ENCODE measurements around the gene PRIM2. TPM values are rescaled to one million over a fixed set of nuclear protein-coding genes. Genes with fewer than 3 reads are reported as not detected.
"Not testable (repeated sequence)": the region's sequence is repeated elsewhere in the genome, so short reads cannot be mapped to it uniquely, and the experiment has no call there.

The PRIM2 gene
- total and polyA plus RNA-seq, 2 experiments from 2014 or later = 45.5 to 75.2 TPM

DNA sequence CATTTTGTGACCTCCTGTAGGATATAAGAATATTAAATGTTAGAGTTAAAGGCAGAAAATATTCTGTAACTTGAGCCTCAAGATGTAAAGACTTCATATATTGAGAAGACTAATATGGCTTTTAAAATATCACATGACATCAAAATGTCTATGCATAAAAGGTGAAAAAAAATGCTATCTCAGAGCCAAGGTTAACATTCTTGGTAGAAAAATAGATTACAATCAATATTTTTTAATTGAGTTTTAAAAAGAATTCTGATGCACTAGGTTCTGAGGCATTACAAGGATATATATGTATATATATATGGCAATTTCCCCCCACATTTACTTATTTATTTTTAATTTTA, 49.2 kb upstream of the PRIM2 start:
- peaks cover 8% of the 10 kb centered on the region; the same call in 1 of the 3 replicates for H3K36me3 Mint-ChIP-seq (ENCODE audit: low read depth)
- no peak overlapping the region for H2AFZ ChIP-seq
- H3F3A ChIP-seq (replicated peaks; ENCODE audit: low read depth) = no peaks in the 10 kb centered on the region
- H3K79me2 ChIP-seq (replicated peaks; ENCODE audit: insufficient read depth) = no peaks in the 10 kb centered on the region
- H3K9me2 ChIP-seq (ENCODE audit: insufficient read depth) = no peaks in the 10 kb centered on the region
- H3K4me3 Mint-ChIP-seq = no peak overlapping the region
- no peak for TF ChIP-seq CREB1 (CRISPR knock-in tag; IDR thresholded peaks at IDR 0.05; ENCODE audit: low read depth)
- TF ChIP-seq, protein P1, sequence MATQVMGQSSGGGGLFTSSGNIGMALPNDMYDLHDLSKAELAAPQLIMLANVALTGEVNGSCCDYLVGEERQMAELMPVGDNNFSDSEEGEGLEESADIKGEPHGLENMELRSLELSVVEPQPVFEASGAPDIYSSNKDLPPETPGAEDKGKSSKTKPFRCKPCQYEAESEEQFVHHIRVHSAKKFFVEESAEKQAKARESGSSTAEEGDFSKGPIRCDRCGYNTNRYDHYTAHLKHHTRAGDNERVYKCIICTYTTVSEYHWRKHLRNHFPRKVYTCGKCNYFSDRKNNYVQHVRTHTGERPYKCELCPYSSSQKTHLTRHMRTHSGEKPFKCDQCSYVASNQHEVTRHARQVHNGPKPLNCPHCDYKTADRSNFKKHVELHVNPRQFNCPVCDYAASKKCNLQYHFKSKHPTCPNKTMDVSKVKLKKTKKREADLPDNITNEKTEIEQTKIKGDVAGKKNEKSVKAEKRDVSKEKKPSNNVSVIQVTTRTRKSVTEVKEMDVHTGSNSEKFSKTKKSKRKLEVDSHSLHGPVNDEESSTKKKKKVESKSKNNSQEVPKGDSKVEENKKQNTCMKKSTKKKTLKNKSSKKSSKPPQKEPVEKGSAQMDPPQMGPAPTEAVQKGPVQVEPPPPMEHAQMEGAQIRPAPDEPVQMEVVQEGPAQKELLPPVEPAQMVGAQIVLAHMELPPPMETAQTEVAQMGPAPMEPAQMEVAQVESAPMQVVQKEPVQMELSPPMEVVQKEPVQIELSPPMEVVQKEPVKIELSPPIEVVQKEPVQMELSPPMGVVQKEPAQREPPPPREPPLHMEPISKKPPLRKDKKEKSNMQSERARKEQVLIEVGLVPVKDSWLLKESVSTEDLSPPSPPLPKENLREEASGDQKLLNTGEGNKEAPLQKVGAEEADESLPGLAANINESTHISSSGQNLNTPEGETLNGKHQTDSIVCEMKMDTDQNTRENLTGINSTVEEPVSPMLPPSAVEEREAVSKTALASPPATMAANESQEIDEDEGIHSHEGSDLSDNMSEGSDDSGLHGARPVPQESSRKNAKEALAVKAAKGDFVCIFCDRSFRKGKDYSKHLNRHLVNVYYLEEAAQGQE (IDR thresholded peaks at IDR 0.05; ENCODE audit: unreplicated experiment) = no peak
- no peak overlapping the region for H3K4me3 ChIP-seq
- peaks cover 2% of the 10 kb centered on the region for H3K27me3 Mint-ChIP-seq (ENCODE audit: insufficient read depth, low read depth, poor library complexity)
- H3K4me1 Mint-ChIP-seq = no peaks in the 10 kb centered on the region
- DNase-seq (ENCODE audit: low spot score) = no peak
- H4K20me1 ChIP-seq (replicated peaks; ENCODE audit: insufficient read depth) = no peaks in the 10 kb centered on the region
- ATAC-seq = no peak
- H3K27ac Mint-ChIP-seq = no peak overlapping the region
- no peaks in the 10 kb centered on the region for H3K36me3 ChIP-seq (ENCODE audit: insufficient read depth)
- H3K4me2 ChIP-seq = no peak overlapping the region
- no peaks in the 10 kb centered on the region for H3K27me3 ChIP-seq (ENCODE audit: insufficient read depth)
- H3K27ac ChIP-seq (ENCODE audit: low read depth) = no peak overlapping the region
- no peaks in the 10 kb centered on the region for H3K4me1 ChIP-seq (ENCODE audit: insufficient read depth)
- peaks cover 10% of the 10 kb centered on the region for H3K9me3 Mint-ChIP-seq

DNA sequence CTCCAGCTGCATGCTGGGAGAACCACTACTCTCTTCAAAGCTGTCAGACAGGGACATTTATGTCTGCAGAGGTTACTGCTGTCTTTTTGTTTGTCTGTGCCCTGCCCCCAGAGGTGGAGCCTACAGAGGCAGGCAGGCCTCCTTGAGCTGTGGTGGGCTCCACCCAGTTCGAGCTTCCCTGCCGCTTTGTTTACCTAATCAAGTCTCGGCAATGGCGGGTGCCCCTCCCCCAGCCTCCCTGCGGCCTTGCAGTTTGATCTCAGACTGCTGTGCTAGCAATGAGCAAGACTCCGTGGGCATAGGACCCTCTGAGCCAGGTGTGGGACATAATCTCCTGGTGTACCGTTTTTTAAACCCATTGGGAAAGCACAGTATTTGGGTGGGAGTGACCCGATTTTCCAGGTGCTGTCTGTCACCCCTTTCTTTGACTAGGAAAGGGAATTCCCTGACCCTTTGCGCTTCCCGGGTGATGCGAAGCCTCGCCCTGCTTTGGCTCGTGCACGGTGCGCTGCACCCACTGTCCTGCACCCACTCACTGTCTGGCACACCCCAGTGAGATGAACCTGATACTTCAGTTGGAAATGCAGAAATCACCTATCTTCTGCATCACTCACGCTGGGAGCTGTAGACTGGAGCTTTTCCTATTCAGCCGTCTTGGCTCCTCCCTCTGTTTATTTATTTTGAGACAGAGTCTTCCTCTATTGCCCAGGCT, 43.2 kb upstream of the PRIM2 start:
- H3K4me2 ChIP-seq, H3K27ac Mint-ChIP-seq: not testable (repeated sequence)

DNA sequence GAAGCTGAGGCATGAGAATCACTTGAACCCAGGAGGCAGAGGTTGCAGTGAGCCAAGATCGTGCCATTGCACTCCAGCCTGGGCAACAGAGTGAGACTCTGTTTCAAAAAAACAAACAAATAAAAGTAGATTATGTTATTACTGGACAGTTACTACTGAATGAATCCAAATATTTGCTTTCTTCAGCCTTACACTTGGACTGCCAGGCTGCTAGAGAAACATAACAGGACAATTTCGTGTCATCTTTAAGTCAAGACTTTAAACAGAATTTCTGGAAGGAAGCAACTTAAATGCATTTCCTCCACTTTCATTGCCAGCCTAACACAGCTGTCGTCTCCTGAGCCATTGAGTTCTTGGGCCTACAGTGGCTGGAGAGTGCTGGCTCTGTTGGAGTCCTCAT, 42.0 kb upstream of the PRIM2 start:
- Histone ChIP-seq H3K27me3 (ENCODE audit: insufficient read depth) (no peaks in the 10 kb centered on the region), H3K4me1 (ENCODE audit: insufficient read depth) (no peaks in the 10 kb centered on the region), H4K20me1 (replicated peaks; ENCODE audit: insufficient read depth) (no peaks in the 10 kb centered on the region), H2AFZ (no peak overlapping the region), H3K36me3 (ENCODE audit: insufficient read depth) (no peaks in the 10 kb centered on the region), H3K27ac (ENCODE audit: low read depth) (no peak overlapping the region), H3K4me3 (no peak overlapping the region), H3K4me2 (no peak overlapping the region), H3K79me2 (replicated peaks; ENCODE audit: insufficient read depth) (no peaks in the 10 kb centered on the region), H3F3A (replicated peaks; ENCODE audit: low read depth) (no peaks in the 10 kb centered on the region), H3K9me2 (ENCODE audit: insufficient read depth) (no peaks in the 10 kb centered on the region; the same call in 1 of the 2 replicates)
- no peak for DNase-seq (ENCODE audit: low spot score)
- H3K27me3 Mint-ChIP-seq (ENCODE audit: insufficient read depth, low read depth, poor library complexity) = peaks cover 7% of the 10 kb centered on the region
- H3K9me3 Mint-ChIP-seq = peaks cover 31% of the 10 kb centered on the region
- H3K4me3 Mint-ChIP-seq = no peak overlapping the region
- H3K4me1 Mint-ChIP-seq = no peaks in the 10 kb centered on the region
- H3K27ac Mint-ChIP-seq = no peak overlapping the region
- ATAC-seq = no peak
- peaks cover 26% of the 10 kb centered on the region; the same call in 2 of the 3 replicates for H3K36me3 Mint-ChIP-seq (ENCODE audit: low read depth)
- no peak for TF ChIP-seq EZH2 (IDR thresholded peaks at IDR 0.05; ENCODE audit: low read depth, unreplicated experiment)
- TF ChIP-seq, protein P2, sequence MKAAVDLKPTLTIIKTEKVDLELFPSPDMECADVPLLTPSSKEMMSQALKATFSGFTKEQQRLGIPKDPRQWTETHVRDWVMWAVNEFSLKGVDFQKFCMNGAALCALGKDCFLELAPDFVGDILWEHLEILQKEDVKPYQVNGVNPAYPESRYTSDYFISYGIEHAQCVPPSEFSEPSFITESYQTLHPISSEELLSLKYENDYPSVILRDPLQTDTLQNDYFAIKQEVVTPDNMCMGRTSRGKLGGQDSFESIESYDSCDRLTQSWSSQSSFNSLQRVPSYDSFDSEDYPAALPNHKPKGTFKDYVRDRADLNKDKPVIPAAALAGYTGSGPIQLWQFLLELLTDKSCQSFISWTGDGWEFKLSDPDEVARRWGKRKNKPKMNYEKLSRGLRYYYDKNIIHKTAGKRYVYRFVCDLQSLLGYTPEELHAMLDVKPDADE (IDR thresholded peaks at IDR 0.05) = no peak
- TF ChIP-seq, protein P3, sequence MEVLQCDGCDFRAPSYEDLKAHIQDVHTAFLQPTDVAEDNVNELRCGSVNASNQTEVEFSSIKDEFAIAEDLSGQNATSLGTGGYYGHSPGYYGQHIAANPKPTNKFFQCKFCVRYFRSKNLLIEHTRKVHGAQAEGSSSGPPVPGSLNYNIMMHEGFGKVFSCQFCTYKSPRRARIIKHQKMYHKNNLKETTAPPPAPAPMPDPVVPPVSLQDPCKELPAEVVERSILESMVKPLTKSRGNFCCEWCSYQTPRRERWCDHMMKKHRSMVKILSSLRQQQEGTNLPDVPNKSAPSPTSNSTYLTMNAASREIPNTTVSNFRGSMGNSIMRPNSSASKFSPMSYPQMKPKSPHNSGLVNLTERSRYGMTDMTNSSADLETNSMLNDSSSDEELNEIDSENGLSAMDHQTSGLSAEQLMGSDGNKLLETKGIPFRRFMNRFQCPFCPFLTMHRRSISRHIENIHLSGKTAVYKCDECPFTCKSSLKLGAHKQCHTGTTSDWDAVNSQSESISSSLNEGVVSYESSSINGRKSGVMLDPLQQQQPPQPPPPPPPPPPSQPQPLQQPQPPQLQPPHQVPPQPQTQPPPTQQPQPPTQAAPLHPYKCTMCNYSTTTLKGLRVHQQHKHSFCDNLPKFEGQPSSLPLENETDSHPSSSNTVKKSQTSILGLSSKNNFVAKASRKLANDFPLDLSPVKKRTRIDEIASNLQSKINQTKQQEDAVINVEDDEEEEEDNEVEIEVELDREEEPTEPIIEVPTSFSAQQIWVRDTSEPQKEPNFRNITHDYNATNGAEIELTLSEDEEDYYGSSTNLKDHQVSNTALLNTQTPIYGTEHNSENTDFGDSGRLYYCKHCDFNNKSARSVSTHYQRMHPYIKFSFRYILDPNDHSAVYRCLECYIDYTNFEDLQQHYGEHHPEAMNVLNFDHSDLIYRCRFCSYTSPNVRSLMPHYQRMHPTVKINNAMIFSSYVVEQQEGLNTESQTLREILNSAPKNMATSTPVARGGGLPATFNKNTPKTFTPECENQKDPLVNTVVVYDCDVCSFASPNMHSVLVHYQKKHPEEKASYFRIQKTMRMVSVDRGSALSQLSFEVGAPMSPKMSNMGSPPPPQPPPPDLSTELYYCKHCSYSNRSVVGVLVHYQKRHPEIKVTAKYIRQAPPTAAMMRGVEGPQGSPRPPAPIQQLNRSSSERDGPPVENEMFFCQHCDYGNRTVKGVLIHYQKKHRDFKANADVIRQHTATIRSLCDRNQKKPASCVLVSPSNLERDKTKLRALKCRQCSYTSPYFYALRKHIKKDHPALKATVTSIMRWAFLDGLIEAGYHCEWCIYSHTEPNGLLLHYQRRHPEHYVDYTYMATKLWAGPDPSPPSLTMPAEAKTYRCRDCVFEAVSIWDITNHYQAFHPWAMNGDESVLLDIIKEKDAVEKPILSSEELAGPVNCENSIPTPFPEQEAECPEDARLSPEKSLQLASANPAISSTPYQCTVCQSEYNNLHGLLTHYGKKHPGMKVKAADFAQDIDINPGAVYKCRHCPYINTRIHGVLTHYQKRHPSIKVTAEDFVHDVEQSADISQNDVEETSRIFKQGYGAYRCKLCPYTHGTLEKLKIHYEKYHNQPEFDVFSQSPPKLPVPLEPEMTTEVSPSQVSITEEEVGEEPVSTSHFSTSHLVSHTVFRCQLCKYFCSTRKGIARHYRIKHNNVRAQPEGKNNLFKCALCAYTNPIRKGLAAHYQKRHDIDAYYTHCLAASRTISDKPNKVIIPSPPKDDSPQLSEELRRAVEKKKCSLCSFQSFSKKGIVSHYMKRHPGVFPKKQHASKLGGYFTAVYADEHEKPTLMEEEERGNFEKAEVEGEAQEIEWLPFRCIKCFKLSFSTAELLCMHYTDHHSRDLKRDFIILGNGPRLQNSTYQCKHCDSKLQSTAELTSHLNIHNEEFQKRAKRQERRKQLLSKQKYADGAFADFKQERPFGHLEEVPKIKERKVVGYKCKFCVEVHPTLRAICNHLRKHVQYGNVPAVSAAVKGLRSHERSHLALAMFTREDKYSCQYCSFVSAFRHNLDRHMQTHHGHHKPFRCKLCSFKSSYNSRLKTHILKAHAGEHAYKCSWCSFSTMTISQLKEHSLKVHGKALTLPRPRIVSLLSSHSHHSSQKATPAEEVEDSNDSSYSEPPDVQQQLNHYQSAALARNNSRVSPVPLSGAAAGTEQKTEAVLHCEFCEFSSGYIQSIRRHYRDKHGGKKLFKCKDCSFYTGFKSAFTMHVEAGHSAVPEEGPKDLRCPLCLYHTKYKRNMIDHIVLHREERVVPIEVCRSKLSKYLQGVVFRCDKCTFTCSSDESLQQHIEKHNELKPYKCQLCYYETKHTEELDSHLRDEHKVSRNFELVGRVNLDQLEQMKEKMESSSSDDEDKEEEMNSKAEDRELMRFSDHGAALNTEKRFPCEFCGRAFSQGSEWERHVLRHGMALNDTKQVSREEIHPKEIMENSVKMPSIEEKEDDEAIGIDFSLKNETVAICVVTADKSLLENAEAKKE (CRISPR knock-in tag; IDR thresholded peaks at IDR 0.05) = no peak

More for the DNA sequence above, 43.2 kb upstream of the PRIM2 start:
- H3K27me3 Mint-ChIP-seq (ENCODE audit: insufficient read depth, low read depth, poor library complexity); H3K4me3 Mint-ChIP-seq; H3K4me1 Mint-ChIP-seq; ATAC-seq; H3F3A ChIP-seq (replicated peaks; ENCODE audit: low read depth); DNase-seq (ENCODE audit: low spot score); H3K36me3 ChIP-seq (ENCODE audit: insufficient read depth); H4K20me1 ChIP-seq (replicated peaks; ENCODE audit: insufficient read depth); H3K9me2 ChIP-seq (ENCODE audit: insufficient read depth); H3K4me3 ChIP-seq; H3K27ac ChIP-seq (ENCODE audit: low read depth); H3K4me1 ChIP-seq (ENCODE audit: insufficient read depth); H2AFZ ChIP-seq; H3K79me2 ChIP-seq (replicated peaks; ENCODE audit: insufficient read depth); H3K27me3 ChIP-seq (ENCODE audit: insufficient read depth): not testable (repeated sequence)
- H3K9me3 Mint-ChIP-seq = peaks cover 31% of the 10 kb centered on the region
- peaks cover 26% of the 10 kb centered on the region; the same call in 2 of the 3 replicates for H3K36me3 Mint-ChIP-seq (ENCODE audit: low read depth)

All from GM23338 (cell line).